Endothelial cell of umbilical vein (primary cell): ENCODE data around the gene DNAH10. TPM values are rescaled to one million over a fixed set of nuclear protein-coding genes. Genes with fewer than 3 reads are reported as not detected.

ENCODE experiments used
- BruUV-seq: library from RNA; stranded (reverse); fragments of 400-500 nt; replicated peaks from 2 replicates; lab custom pipeline; 2021; lab: Mats Ljungman, UMichigan
- CTCF ChIA-PET: fragments of 300-600, 350-600 bp; sonication (Branson Sonifier 250); formaldehyde crosslinking; loops from one replicate; lab custom pipeline; 2021; ENCODE audit warnings: antibody characterized with exemption, inconsistent platforms; lab: Charles Lee
- POLR2A ChIA-PET: fragments of 300-600, 350-600 bp; sonication (Branson Sonifier 250); formaldehyde crosslinking; loops from one replicate; lab custom pipeline; 2021; ENCODE audit warnings: antibody characterized with exemption, inconsistent platforms; lab: Charles Lee
- DNase-seq: peaks from one replicate; pipeline ENCODE4 v3.0.0-alpha.2; 2011; ENCODE audit warnings: low read depth, low spot score
- FAIRE-seq: peaks from 2 replicates; lab custom pipeline; 2011; peaks lifted over from hg19 to GRCh38; lab: Jason Lieb, UNC
- H2AFZ ChIP-seq: 2 replicates; pipeline ENCODE4 v1.6.0; 2012; ENCODE audit warnings: low read depth, low read length, control low read depth, inconsistent platforms
- H3K27ac ChIP-seq: 2 replicates; pipeline ENCODE4 v1.5.1; 2011; ENCODE audit warnings: low read depth, mild to moderate bottlenecking, control low read depth, low read length, moderate library complexity; ENCODE audit not compliant: insufficient read depth
- H3K27me3 ChIP-seq, 2 experiments: 2 replicates each; pipeline versions ENCODE4 v1.6.0 to v1.6.1; 2011; ENCODE audit warnings: low read length in 2 of 2, mixed read lengths in 1 of 2; ENCODE audit not compliant: control insufficient read depth in 2 of 2, insufficient read depth in 2 of 2
- H3K36me3 ChIP-seq, 2 experiments: 2 replicates in 1 of 2; 3 replicates in 1 of 2; pipeline ENCODE4 v1.5.1; 2011; ENCODE audit warnings: low read length in 2 of 2, mild to moderate bottlenecking in 1 of 2, moderate library complexity in 1 of 2; ENCODE audit not compliant: control insufficient read depth in 2 of 2, insufficient read depth in 2 of 2; ENCODE audit errors: extremely low read depth in 1 of 2
- H3K4me1 ChIP-seq: 3 replicates; pipeline ENCODE4 v1.5.1; 2011; ENCODE audit warnings: mild to moderate bottlenecking, low read length; ENCODE audit not compliant: control insufficient read depth, insufficient read depth; ENCODE audit errors: extremely low read depth
- H3K4me2 ChIP-seq: 2 replicates; pipeline ENCODE4 v1.6.1; 2011; ENCODE audit warnings: low read length, control low read depth, mixed read lengths; ENCODE audit not compliant: insufficient read depth
- H3K4me3 ChIP-seq, 3 experiments: fragments of 200-600 bp in 1 of 3; sonication (generic), shearing (Covaris generic) in 1 of 3; replicated peaks in 1 of 3; 2 replicates each; pipeline ENCODE4 v1.5.1; 2011 to 2016; ENCODE audit warnings: control low read depth in 3 of 3, low read length in 3 of 3, mild to moderate bottlenecking in 2 of 3, inconsistent platforms in 1 of 3, low read depth in 1 of 3, moderate library complexity in 1 of 3; ENCODE audit not compliant: insufficient read depth in 1 of 3
- H3K79me2 ChIP-seq: 2 replicates; pipeline ENCODE4 v1.6.0; 2012; ENCODE audit warnings: low read length, inconsistent platforms; ENCODE audit not compliant: control insufficient read depth, insufficient read depth
- H3K9ac ChIP-seq: replicated peaks from 2 replicates; pipeline ENCODE3; 2011; ENCODE audit warnings: low read length, control low read depth; ENCODE audit not compliant: insufficient read depth; ENCODE audit errors: extremely low read depth
- H3K9me1 ChIP-seq: replicated peaks from 3 replicates; pipeline ENCODE4 v1.6.0; 2011; ENCODE audit warnings: mild to moderate bottlenecking, low read length; ENCODE audit not compliant: control insufficient read depth, insufficient read depth; ENCODE audit errors: extremely low read depth
- H3K9me3 ChIP-seq: replicated peaks from 2 replicates; pipeline ENCODE4 v1.5.1; 2012; ENCODE audit warnings: low read length, inconsistent platforms; ENCODE audit not compliant: control insufficient read depth, insufficient read depth
- H4K20me1 ChIP-seq: replicated peaks from 2 replicates; pipeline ENCODE3; 2011; ENCODE audit warnings: mild to moderate bottlenecking, low read length; ENCODE audit not compliant: control insufficient read depth, insufficient read depth; ENCODE audit errors: extremely low read depth
- CTCF ChIP-seq, 2 donors: IDR thresholded peaks; 1 replicate in 1 of 2; 2 replicates in 1 of 2; pipeline ENCODE4 v1.5.1; 2011; ENCODE audit warnings: low read length in 2 of 2, mild to moderate bottlenecking in 2 of 2, moderate library complexity in 2 of 2, control low read depth in 1 of 2, inconsistent platforms in 1 of 2, low read depth in 1 of 2; ENCODE audit not compliant: insufficient read depth in 1 of 2; ENCODE audit errors: extremely low read depth in 1 of 2
- EZH2 ChIP-seq: IDR thresholded peaks from 2 replicates; pipeline ENCODE4 v1.6.1; 2012; ENCODE audit warnings: borderline replicate concordance, low read depth, mild to moderate bottlenecking, moderate library complexity, low read length, inconsistent platforms; ENCODE audit not compliant: severe bottlenecking
- FOS ChIP-seq: IDR thresholded peaks from 2 replicates; pipeline ENCODE4 v1.6.1; 2011; ENCODE audit warnings: mild to moderate bottlenecking, low read length, moderate library complexity, borderline replicate concordance; ENCODE audit not compliant: insufficient read depth
- GATA2 ChIP-seq: IDR thresholded peaks from 2 replicates; pipeline ENCODE4 v1.7.0; 2011; ENCODE audit warnings: low read depth, mild to moderate bottlenecking, moderate library complexity, mixed read lengths, low read length; ENCODE audit not compliant: insufficient read length, insufficient read depth
- JUN ChIP-seq: IDR thresholded peaks from 2 replicates; pipeline ENCODE4 v1.6.1; 2011; ENCODE audit warnings: borderline replicate concordance, low read depth; ENCODE audit not compliant: insufficient read length, insufficient read depth
- MAX ChIP-seq: IDR thresholded peaks from 2 replicates; pipeline ENCODE4 v1.6.1; 2011; ENCODE audit not compliant: insufficient read depth, insufficient read length
- MYC ChIP-seq: IDR thresholded peaks from one replicate; pipeline ENCODE4 v1.6.1; 2011; ENCODE audit warnings: mild to moderate bottlenecking, low read depth, low read length
- POLR2A ChIP-seq: IDR thresholded peaks from 2 replicates; pipeline ENCODE4 v1.6.1; 2012; ENCODE audit warnings: low read depth, mild to moderate bottlenecking, control low read depth, low read length
- POLR2AphosphoS5 ChIP-seq: IDR thresholded peaks from 2 replicates; pipeline ENCODE4 v1.6.1; 2012; ENCODE audit warnings: low read depth, mild to moderate bottlenecking, control low read depth, low read length, moderate library complexity; ENCODE audit not compliant: insufficient read depth
- dilution Hi-C: fragments of 300-500 bp; cut with MboI; formaldehyde crosslinking; loops from one replicate; pipeline ENCODE4 v1.15.0; 2019; ENCODE audit warnings: low sequenced_read_pairs; ENCODE audit not compliant: extremely low pct_ligation_motif_present
- intact Hi-C: fragments of 100-400 bp; cut with micrococcal nuclease; formaldehyde crosslinking; loops from one replicate; pipeline ENCODE4 v1.10.0; 2022
- polyA plus RNA-seq, 4 experiments: library from polyadenylated mRNA; depleted of rRNA in 3 of 4; stranded (reverse) in 3 of 4; unstranded in 1 of 4; fragments of >200 nt; gene quantifications; 2 replicates each; pipeline versions ENCODE4 v1.2.1 to v1.2.3, GENCODE V29; 2011 to 2012; ENCODE audit warnings: missing spikeins in 1 of 4
- total RNA-seq: library from RNA; stranded (reverse); gene quantifications from 2 replicates; pipeline ENCODE4 v1.2.3, GENCODE V29; 2021

The DNAH10 gene
- total and polyA plus RNA-seq, 2 donors (not counting 3 experiments of a cell fraction or from before 2014, with no cell fraction given), result 0.04 to 0.31 TPM

GRCh38 chr12:123943816-123944215, 181.7 kb downstream of the DNAH10 start:
- Histone ChIP-seq H3K27ac (no peak overlapping the region), H3K36me3 (peaks cover 2 to 5% of the 10 kb centered on the region in 2 experiments), H3K27me3 (no peaks in the 10 kb centered on the region), H4K20me1 (no peaks in the 10 kb centered on the region), H2AFZ (no peak overlapping the region), H3K9me1 (no peaks in the 10 kb centered on the region), H3K4me2 (no peak overlapping the region), H3K79me2 (no peaks in the 10 kb centered on the region), H3K9ac (no peak overlapping the region), H3K9me3 (no peaks in the 10 kb centered on the region), H3K4me3 (no peak overlapping the region), H3K4me1 (peaks cover 12% of the 10 kb centered on the region)
- intact Hi-C loops (no loop called here), dilution Hi-C loops (no loop called here)
- BruUV-seq, result no TSS peak
- ChIA-PET POLR2A (no interaction called here), CTCF (no interaction called here)
- TF ChIP-seq MYC (no peak), JUN (no peak), FOS (no peak), EZH2 (no peak), MAX (no peak), POLR2AphosphoS5 (no peak), CTCF (IDR thresholded peaks at IDR 0.05; ENCODE audit: extremely low read depth in 1 of 2, insufficient read depth in 1 of 2, low read depth in 1 of 2, low read length in 2 of 2) (no peak), GATA2 (no peak), POLR2A (no peak)
- DNase-seq (no peak), FAIRE-seq (no peak)
